GM18907 (cell line): Measurements from ENCODE around the gene MADD.

Experiments
- ATAC-seq: cut with Tn5 transposase; IDR thresholded peaks from one replicate; pipeline ENCODE4 v1.9.1; 2021; ENCODE audit warnings: mild to moderate bottlenecking, moderate library complexity; ENCODE audit not compliant: unreplicated experiment

Gene MADD

DNA sequence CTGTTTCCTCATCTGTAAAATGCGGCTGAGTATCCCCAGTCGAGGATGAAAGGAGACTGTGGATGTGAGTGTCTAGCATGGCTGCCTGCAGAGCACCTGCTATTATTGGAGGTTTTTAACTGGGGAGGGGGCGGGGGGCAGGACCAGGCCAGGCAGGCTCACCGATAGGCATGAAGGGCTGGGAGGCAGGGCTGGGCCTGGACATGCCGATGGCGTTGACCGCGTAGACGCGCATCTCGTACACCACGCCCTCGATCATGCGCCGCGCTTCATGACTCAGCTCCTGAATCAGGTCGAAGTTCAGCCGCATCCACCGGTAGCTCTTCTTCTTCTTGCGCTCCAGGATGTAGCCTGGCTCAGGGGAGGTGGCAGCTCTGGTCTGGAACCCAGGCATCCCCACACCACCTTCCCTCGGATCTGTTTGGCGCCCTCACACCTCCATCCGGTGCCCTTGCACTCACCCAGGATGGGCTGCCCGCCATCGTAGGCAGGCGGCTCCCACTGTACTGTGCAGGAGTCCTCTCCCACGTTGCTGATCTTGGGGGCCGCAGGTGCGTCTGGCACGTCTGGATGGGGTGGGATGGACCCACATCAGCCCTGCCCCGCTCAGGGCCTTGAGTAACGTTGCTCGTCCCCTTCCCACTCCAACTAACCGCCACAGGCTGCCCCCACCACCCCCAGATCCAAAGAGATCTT, 67.4 kb downstream of the MADD start:
- ATAC-seq, result no peak

DNA sequence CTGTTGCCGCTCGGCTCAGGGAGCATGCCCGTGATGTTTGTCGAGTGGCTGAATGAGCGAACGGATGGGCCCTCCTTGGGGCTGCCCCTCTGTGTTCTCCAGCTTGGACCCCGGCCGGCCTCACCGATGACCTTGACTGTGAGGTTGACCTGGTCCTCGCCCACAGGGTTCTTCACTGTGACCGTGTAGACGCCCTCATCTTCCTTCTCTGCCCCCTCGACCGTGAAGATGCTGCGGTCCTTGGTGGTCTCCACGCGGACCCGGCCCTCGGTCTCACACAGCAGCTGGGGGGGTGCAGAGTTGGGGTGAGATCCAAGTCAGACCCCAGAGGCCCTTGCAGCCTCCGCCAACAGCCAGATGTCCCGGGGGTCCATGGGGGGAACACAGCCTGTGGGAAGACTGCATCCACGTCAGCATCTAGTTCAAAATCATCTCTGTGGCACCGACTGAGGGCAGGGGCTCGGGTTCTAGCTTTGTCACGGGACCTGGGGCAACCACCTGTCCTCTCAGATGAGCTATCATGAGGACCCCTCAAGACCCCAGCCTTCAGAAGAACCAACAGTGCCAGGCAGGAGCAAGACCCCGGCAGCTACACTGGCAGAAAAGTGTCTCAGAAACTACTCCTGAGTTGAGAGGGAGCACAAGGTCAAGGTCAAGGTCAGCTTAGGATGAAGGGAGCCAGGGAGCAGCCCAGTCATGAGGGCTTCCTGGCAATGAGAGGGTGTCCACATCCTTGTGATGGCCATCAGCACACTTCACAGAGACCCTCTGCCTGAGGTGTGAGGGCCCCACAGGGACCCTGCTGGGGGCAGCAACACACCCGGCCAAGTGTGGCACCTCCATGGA, 68.7 kb downstream of the MADD start:
- no peak for ATAC-seq

DNA sequence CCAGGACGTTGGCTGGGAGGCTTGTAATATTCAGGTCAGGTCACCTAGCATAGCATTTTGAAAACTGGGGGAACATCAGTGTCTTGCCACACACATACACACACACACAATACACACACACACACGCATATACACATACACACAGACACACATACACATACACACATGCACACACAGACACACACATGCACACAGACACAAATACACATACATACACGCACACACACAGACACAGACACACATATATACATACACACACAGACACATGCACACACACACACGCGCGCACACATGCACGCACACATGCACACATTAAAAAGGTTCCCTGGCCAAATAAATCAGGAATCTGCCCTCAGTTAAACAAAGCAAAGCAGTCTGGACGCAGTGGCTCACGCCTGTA, 70.1 kb downstream of the MADD start:
- ATAC-seq, result no peak

DNA sequence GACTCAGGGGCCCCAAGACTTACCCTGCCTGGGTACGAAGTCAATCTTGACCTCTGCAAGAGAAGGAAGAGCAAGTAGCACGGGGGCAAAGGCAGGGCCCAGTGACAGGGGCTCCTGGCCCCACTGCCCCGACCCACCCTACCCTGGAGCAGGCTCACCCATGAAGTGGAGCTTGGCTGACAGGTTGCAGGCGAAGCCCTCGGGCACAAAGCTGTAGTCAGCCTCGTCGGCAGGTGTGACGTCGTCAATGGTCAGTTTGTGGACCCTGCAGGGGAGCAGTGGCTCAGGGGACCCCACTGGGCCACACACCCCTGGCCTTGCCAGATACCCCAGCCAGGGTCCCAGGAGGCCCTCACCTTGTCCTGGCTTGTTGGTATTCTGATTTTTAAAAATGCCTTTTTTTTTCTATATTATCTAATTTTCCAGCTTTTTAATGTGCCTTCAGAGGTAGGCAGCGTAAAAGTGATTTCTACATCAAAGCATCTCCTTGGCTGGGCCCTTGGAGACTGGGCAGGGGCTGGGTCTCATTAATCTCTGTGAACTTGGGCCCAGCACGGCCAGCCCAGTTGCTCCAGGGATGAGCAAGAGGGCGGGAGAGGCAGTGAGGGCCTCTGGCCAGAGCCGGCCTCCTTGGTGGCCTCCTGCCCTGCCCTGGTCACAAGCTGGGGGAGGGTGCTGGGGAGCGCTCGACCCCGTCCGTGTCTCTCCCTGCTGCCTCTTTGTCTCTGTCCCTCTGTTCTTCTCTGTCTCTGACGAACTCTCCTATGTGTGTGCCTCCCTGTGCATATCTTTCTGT, 71.2 kb downstream of the MADD start:
- no peak for ATAC-seq

DNA sequence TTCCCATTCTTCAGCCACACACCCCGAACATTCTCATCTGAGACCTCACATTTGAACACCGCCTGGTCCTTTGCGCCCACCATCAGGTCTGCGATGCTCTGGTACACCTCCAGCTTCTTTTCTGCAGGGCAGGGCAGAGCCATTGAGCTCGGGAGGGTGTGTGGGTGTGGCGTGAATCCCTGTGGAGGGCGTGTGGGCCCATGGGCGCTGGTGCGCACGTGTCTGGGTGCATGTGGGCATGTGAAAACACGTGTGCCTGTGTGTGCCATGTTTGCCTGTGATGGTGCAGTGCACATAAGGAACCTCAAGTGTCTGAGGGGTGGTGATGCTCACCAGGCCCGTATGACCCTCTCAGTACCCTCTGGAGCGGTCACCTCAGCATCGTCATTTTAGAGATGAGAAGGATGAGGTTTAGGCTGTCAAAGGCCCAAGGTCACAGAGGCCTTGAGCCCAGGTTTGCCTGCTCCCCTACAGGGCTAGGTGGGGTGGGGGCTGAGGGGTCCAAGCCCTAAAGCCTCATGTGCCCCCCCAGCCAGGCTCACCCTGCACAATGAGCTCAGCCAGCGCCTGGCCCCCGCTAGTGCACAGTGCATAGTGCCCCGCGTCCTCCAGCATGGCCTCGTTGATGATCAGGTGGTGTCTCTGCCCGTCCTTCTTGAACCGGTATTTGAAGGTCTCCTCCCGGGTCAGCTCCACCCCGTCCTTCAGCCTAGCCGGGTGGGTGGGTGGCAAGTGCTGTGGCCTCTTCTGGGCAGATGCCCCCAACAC, 72.3 kb downstream of the MADD start:
- ATAC-seq, result no peak

DNA sequence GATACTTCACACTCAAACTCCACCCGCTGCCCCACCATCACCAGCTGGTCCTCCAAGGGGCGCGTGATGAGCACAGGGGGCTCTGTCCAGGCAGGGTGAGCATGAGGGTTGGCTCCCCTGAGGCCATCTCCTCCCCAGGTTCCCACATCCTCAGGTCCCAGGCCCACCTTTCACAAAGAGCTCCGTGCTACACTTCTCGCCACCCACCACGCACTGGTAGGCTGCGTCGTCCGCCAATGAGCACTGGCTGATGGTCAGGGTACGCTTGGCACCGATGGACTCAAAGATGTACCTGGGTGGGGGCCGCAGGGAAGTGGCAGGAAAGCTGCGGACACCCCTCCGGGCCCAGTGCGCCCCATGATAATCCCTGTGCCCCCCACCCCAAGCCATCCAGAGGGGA, 72.9 kb downstream of the MADD start:
- no peak for ATAC-seq

DNA sequence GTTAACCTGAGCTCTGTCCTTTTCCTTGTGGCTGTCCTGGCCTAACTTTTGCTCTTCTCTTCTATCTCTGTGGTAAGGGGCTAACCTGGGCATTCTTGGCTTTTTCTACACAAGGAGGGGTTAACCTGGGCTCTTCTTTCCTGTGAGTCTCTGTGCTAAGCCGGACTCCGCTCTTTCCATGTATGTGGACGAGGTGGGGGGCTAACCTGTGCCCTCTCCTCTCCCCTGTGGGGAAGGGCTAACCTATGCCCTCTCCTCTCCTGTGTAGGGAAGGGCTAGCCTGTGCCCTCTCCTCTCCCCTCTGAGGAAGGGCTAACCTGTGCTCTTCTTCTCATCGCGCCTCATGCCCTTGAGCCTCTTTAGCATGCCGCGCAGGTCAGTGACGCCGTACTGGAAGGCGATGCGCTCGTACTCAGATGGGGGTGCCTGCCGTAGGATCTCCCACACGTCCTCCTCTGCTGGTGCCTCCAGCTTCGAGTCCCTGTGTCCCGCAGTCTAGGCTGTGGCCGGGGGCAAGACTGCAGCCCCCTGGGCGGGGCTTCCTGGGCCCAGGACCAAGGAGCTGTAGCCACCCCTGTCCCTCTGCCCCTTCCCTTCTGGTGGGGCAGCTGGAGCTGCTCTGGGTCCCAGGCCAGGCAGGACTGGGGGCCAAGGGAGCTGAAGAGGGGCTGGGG, 76.1 kb downstream of the MADD start:
- no peak for ATAC-seq

DNA sequence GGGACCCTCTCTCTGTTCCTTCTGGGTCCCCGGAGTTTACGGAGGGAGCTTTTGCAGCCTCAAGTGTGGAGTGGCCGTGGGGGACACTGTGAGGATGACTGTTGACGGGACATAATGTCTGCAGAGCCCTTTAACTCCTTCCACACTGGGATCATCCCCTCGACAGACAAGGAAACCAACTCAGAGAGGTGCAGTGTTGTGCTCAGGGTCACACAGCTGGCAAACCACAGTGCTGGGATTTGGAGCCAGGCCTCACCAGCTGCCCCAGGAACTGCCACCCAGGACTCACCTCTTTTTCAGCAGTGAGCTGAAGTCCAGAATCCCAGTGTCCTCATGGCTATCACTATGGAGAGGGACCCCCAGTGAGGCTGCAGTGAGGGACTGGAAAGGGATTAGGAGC, 77.2 kb downstream of the MADD start:
- no peak for ATAC-seq

DNA sequence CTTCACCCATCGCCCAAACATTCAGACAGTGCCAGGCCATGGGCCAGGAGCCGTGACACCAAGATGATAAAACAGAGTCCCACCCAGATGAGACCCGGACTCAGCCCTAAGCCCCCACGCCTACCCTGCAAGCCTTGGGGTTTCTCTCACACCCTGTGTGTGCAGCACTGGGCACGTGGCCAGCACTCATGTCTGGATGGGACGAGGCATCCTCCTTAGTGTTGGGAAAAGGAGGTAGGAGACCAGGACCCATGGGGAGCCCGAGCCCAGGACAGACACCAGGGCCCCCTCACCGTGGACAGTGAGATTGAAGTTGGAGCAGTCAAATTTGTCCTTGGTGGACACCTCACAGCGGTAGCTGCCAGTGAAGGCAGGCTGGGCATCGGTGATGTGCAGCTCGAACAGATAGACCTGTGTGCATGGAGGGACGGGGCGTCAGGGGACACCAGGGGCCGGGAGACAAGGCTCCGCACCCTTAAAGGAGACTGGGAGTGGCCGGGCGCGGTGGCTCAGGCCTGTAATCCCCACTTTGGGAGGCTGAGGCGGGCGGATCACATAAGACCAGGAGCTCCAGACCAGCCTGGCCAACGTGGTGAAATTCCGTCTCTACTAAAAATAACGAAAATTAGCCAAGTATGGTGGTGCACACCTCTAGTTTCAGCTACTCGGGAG, 78.3 kb downstream of the MADD start:
- no peak for ATAC-seq

DNA sequence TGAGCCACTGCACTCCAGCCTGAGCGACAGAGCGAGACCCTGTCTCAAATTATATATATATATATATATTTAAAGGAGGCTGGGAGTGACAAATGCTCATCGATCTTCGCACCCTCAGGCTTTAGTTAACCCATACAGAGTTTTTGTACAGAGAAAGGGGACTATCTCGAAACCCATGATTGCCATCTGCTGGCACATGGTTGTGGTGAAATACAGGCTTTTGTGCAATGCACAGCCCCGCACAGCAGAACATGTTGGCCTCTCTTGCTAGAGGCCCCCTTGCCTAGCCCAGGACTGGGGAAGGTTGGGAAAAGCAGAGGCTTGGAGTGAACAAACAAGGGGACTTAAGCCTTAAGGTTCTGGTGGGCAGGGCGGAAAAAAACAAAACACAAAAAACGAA, 78.9 kb downstream of the MADD start:
- no peak for ATAC-seq

DNA sequence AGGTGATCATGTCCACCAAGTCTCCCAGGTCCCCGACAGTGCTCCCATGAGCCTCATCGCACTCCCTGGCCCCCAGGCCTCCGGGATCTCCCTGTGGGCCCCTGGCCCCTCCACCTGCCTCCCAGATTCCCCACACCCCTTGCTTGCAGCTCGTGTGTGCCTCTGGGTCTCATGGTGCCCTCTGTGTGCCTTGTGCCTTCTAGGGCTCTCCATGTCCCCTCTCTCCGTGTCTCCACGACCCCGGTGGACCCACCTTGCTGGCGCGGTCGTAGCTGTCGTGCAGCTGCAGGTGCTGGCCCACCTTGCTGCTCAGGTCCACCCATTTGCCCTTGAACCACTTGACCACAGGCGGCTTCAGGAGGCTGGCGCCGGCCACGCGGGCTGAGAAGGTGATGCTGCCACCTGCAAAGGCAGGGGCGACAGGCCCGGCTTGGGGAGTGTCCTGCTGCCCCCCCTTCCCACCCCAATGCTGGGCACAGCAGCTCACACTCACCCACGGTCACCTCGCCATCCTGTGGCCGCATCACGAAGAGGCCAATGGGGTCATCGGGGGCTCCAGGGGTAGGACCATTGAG, 79.7 kb downstream of the MADD start:
- no peak for ATAC-seq

DNA sequence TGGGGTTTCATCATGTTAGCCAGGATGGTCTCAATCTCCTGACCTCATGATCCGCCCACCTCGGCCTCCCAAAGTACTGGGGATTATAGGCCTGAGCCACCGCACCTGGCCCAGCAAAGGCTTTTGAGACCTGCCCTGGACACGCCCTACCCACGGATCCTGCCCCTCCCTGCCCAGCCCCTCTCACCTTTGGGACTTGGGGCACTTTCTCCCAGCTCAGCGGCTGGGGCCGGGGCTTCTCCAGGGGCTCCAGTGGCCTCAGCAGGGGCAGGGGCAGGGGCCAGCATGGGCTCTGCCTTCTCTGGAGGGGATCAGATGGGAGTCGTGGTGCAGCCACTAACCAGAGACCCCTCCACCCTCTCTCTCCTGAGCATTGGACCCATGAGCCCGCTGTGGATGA, 80.4 kb downstream of the MADD start:
- ATAC-seq, result no peak

DNA sequence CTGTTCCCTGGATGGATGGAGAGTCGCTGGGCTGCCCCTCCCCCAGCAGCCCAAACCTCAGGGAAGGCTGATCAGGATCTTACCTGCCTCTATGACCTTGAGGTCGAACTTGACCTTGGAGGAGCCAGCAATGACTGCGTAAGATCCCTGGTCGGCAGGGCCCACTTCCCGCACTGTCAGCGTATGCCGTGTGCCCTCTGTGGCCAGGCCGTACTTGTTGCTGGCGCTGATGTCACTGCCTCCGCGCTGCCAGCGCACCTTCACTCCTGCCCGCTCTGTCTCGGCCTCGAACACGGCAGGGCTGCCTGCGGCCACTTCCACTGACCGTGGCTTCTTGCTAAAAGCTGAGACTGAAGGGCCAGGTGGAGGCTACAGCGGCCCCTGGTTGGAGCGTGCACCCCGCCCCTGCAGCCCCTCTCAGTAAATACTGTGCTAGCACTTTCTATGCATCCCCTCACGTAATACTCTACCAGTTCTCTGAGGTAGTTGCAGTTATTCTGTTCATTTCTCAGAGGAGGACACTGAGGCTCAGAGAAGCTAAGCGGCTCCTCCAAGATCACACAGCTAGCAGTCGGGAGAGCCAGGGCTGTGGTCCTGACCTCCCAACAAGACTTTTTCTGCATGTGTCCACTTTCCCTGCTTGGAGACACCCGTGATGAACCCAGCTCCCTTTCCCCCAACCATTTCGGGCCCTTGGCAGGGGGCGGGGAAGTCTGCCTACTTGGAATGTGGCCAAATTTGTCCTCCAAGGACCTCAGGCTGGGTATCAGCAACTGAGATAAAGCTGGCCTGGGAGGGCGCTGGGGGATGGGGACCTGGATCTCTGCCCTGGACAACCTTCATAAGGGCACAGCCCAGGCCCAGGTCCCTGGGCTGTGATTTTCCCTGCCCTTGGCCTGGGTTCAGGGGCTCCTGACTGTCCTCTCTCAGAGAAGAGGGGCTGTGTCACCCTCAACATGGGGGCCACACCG, 81.5 kb downstream of the MADD start:
- no peak for ATAC-seq

DNA sequence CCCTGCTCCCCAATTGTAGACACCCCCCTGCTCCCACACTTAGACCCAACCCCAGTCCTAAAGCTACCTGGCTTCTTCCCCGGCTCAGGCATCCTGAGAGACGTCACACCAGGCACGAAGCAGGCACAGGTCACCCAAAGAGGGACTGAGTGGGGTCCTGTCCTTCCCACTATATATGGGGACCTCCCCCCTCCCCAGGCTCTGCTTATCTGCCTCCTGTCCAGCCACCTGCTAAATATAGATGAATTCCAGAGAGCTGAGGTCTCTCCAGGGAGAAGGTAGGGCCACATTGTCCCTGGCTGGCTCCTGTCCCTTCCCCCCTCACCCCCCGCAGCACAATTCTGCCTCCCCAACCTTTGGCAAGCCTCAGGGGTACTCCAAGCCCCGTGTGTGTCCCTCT, 82.6 kb downstream of the MADD start, which contains the start of gene MYBPC3:
Gene MYBPC3, minus strand, starts transcription at position 147 of the 400 bp plus-strand sequence. Its CDS starts 55 bp downstream, at position 92.
- no peak for ATAC-seq

DNA sequence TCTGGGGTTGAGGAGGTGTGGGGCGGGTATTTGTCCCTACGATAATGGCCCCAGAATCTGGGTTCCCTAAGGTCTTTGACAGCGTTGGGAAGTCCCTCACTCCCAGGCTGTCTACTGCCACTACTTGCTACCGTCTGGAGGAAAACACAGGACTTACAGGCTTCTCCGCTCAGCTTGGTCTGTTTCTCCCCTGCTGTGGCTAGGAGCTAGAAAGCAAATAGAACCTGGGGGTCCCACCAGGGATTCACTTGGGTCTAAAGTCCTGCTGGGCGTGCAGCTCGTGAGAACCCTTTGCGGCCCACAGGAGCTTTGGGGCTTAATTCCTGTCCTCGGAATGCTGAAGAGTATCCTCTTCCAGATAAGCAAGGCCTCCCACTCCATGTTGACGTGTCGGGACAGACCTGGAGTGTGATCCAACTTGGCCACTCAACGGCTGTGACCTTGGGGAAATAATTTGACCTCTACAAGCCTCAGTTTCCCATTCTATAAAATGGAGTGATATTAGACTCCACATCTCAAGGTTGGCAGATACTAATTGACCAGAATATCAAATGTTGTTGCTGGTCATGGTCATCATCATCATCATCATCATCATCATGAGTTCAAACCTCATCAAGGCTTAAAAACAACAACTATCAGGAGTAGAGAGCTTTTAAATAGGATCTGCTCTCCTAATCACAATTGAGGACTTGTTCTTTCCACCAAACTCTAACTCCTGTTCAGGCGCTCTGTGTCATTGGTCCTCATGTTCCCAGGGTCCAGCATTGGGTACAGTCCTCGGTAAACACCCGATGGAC, 84.2 kb downstream of the MADD start:
- ATAC-seq, result no peak

DNA sequence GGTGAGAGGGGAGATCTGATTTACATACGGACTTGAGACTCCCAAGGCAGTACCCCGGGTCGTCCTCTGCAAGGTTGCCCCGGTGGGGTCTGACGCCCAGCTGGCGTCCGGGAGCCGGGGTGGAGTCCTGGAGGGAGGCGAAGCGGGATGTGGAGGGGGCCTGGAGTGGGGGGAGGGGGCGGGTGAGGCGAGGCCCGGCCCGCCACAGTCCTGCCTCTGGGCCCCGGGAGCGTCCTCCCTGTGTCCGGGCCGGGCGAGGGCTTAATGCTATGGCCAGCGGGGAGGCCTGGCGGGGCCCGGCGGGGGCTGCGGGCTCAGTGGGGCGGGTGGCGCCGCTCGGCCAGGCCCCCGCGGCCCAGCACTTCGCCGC, 85.0 kb downstream of the MADD start:
- ATAC-seq, result no peak
